ENCODE measurements around the gene WWC2.
"Not testable (repeated sequence)": the region's sequence is repeated elsewhere in the genome, so short reads cannot be mapped to it uniquely, and the experiment has no call there.

GRCh38 chr4:183150664-183151063 lies 51.6 kb downstream of the WWC2 start:
- not testable (repeated sequence) for TF ChIP-seq CTCF (IDR thresholded peaks at IDR 0.05; ENCODE audit: borderline replicate concordance, extremely low read depth, low read length, poor library complexity, severe bottlenecking); EZH2 (IDR thresholded peaks at IDR 0.05; ENCODE audit: borderline replicate concordance, low read depth, low read length, severe bottlenecking)
